IPS-11a (cell line): Measurements from ENCODE around the gene DNAAF6.
A peak's percentile ranks its signal among the peaks of the same experiment; 100 is the strongest.
"Not testable (repeated sequence)": the region's sequence is repeated elsewhere in the genome, so short reads cannot be mapped to it uniquely, and the experiment has no call there.

ENCODE experiments used
- H3K4me3 ChIP-seq: one replicate; pipeline ENCODE4 v1.5.1; 2013; ENCODE audit warnings: low read depth, low read length, control low read depth

DNAAF6 gene

GRCh38 chrX:107205770-107206696 is at the start of gene DNAAF6, which contains the start of gene NUP62CL:
Gene DNAAF6 (plus strand): TSS chrX:107206611. CDS start chrX:107212876, 6,265 bp downstream.
Gene NUP62CL (minus strand): TSS chrX:107206433. CDS start chrX:107175146, 31,287 bp downstream.
- H3K4me3 ChIP-seq = peak within 1 kb of the TSS; percentile 56

GRCh38 chrX:107157618-107158017 is 48.8 kb upstream of the DNAAF6 start:
- not testable (repeated sequence) for H3K4me3 ChIP-seq

DNA sequence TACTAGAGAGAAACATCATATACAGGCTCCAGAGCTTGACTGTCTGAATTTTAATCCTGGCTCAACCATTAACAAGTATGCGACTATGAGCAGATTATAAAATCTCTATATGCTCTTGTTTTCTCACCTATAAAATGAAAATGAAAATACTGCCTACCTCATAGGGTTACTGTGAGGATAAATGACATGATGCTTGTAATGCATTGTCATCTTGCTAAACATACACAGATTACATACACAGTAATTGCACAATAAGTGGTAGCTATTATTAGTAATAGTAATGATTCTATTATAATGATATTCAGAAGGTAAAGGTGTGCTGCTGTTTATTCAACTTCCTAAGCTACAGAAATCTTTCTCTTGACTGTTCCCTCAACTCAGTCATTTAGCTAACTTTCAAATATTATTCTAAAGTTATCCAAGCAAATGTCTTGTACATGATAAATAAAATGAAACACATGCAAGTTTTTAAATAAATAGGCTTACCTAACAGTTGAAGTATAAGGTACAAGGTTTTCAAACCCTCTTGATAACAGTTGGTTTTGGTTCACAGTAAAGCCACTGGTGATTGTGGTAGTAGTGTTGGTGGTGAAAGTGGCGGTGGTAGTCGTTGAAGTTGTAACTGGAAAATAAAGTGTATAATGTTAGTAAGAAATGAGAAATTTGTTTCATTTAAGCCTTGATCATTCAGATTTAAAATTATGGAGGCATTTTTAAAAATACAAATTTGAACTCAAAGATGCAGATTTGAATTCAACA is 39.1 kb upstream of the DNAAF6 start:
- H3K4me3 ChIP-seq = no peak overlapping the region

DNA sequence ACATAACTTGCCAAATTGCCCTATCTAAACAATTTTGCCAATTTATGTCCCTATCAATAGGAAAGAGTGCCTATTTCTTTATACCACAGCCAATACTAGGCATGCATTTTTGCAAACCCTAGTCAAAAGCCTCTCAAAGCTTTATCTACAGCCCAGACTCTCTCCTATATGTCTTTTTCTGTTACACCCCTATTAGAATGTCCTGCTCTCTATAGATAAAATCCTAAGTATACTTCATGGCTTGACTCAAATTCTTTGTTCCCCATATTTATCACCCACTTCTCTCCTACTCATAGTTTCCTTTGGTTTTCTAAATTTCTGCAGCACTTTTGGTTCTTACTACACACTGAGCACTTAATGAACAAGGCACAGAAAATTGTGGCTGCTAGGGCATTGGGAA is 38.2 kb upstream of the DNAAF6 start:
- no peak overlapping the region for H3K4me3 ChIP-seq

GRCh38 chrX:107168712-107169111 is 37.7 kb upstream of the DNAAF6 start:
- H3K4me3 ChIP-seq = no peak overlapping the region

- no peak overlapping the region for H3K4me3 ChIP-seq
These were observed 34.9 kb upstream of the DNAAF6 start for GRCh38 chrX:107171369-107172102.

DNA sequence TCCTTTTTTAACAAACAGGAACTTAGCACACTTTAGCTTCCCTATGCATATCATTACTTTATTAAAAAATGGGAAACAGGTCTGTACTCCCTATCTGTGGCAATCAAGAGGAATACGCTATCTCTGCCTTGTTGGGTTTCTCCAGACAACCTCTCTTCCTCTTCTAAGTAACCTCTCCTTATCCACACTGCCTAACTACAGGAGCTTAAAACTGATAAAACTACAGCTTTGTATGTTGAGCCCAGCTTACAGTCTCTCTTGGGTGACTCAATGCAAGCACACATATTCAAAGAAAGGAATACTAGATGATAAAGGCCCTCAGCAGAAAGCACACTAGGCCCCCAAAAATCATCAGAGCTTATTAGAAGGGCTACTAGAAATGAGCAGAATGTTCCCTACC is 9.1 kb upstream of the DNAAF6 start:
- H3K4me3 ChIP-seq = no peak overlapping the region

DNA sequence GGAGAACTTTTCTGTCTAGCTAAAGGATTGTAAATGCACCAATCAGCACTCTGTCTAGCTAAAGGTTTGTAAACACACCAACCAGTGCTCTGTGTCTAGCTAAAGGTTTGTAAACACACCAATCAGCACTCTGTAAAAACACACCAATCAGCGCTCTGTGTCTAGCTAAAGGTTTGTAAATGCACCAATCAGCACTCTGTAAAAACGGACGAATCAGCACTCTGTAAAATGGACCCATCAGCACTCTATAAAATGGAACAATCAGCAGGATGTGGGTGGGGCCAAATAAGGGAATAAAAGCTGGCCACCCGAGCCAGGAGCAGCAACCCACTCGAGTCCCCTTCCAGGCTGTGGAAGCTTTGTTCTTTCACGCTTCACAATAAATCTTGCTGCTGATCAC is 8.3 kb upstream of the DNAAF6 start:
- H3K4me3 ChIP-seq = not testable (repeated sequence)

GRCh38 chrX:107199491-107199890 is 6.9 kb upstream of the DNAAF6 start:
- no peak overlapping the region for H3K4me3 ChIP-seq

GRCh38 chrX:107204068-107204605 is 2.3 kb upstream of the DNAAF6 start:
- no peak overlapping the region for H3K4me3 ChIP-seq

- no peak overlapping the region for H3K4me3 ChIP-seq
These were observed 270 bp downstream of the DNAAF6 start for GRCh38 chrX:107206697-107207065.

- no peak overlapping the region for H3K4me3 ChIP-seq
These were observed 678 bp downstream of the DNAAF6 start for GRCh38 chrX:107207089-107207488.

GRCh38 chrX:107207943-107208342 is 1.5 kb downstream of the DNAAF6 start:
- no peak overlapping the region for H3K4me3 ChIP-seq

DNA sequence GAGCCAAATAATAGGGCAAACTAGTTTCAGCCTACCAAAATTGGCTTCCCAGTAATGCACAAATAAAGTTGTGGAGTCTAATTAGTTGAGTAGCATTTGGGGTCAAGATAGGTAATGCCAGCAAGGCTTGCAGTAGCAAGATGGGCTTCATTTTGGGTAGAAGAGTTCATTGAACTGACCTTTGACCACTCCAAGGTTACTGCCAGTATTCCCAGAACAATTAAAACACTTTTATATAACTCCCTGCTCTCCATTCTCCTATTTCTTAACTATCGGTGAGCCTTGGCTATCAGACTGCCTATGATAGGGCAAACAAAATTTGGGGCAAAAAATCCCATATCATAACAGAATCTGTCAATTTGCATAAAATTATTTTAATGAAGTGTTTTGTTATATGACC is 7.1 kb downstream of the DNAAF6 start:
- H3K4me3 ChIP-seq = no peak overlapping the region

GRCh38 chrX:107226757-107227156 is 20.3 kb downstream of the DNAAF6 start:
- no peak overlapping the region for H3K4me3 ChIP-seq

- H3K4me3 ChIP-seq = no peak overlapping the region
These were observed 21.5 kb downstream of the DNAAF6 start for GRCh38 chrX:107227780-107228485.

DNA sequence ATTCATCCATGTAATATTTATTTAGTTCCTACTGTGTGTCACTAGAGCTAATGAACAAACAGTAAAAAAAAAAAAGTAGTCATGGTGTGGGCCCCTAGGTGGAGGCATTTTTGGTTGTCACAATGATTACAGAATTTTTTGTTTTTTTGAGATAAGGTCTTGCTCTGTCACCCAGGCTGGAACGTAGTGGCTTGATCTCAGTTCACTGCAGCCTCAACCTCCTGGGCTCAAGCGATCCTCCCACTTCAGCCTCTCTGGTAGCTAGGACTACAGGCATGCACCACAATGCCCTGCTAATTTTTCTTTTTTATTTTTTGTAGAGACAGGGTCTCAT is 22.0 kb downstream of the DNAAF6 start:
- no peak overlapping the region for H3K4me3 ChIP-seq

- H3K4me3 ChIP-seq = peak overlapping the region; percentile 39
These were observed 66.1 kb downstream of the DNAAF6 start for GRCh38 chrX:107272431-107272921.

GRCh38 chrX:107273795-107274194 is 67.4 kb downstream of the DNAAF6 start:
- H3K4me3 ChIP-seq = no peak overlapping the region

DNA sequence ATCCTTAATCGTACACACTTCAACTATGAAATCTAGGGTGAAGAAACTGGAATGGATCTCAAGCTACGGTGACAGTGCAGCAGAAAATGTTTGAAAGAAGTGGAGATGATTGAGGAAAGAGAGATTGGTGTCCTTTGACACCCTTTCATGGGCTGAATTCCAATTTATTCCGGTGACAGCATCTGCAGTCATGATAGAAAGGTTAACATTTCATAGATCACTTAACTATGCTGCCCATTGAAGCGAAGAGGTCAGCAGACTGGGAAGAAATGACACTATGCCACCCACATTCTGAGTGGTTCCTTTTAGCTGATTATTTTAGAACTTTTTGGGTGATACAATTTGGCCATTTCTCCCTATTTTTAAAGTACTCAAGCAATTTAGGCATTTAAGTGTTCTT is 82.3 kb downstream of the DNAAF6 start:
- H3K4me3 ChIP-seq = no peak overlapping the region
